ENCODE measurements around the gene CCDC137. TPM values are rescaled to one million over a fixed set of nuclear protein-coding genes. Genes with fewer than 3 reads are reported as not detected.

The CCDC137 gene
- polyA plus RNA-seq, 1 donor from 2014 or later, result 12.2 TPM

DNA sequence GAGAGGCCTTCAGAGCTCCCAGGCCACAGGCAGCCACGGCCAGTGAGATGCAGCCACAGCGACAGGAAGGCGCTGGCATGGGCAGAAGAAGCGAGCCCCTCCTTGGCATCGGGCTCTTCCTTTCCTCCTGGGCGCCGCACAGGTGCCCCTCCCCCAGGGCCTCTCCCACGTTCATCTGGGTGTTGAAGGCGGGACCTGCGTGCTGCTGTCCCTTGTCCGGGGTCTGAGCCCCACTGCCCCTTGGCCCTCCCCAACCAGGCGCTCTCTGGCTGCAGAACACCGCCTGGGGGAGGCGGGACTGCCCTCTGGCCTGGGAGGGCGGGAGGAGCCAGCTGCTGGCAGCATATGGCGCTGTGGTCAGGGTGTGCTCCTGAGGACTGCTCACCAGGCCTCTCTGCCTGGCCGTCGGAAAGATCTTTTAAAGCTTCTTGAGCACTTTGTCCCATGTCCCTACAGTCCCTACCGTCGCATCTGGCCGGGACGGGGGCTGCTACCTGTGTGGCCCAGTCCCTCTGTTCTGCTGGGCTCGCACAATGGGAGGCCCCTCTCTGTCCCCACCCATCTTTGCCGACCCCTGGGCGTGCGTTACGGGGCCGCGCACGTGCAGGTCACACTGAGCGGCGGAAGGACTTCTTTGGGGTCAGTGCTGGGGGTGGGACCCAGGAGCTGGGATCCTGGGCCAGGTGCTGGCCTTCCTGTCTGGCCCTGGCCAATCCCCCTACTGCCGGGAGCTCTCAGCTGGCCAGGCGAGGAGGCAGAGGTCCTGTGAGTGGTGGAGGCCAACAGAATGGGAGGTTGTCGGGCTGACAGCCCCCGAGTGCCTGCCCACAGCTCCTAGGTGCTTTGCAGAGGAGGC, 47.2 kb downstream of the CCDC137 start:
- H4K20me1 ChIP-seq (ENCODE audit: insufficient read depth), result no peaks in the 10 kb centered on the region
- H3K27ac ChIP-seq (ENCODE audit: low read length), result no peak overlapping the region
- no peaks in the 10 kb centered on the region for H3K9me2 ChIP-seq (ENCODE audit: insufficient read depth, low read length)
- peak overlapping the region; percentile 68 for H3K4me3 ChIP-seq (ENCODE audit: low read length)
- H3K79me2 ChIP-seq (replicated peaks; ENCODE audit: insufficient read depth, low read length), result no peaks in the 10 kb centered on the region
- TF ChIP-seq EP300 (conservative IDR thresholded peaks at IDR 0.05; ENCODE audit: poor library complexity, severe bottlenecking), result no peak
- no peak for TF ChIP-seq EZH2 (IDR thresholded peaks at IDR 0.05; ENCODE audit: borderline replicate concordance, insufficient read depth, low read length, poor library complexity, severe bottlenecking)
- TF ChIP-seq, protein P1, sequence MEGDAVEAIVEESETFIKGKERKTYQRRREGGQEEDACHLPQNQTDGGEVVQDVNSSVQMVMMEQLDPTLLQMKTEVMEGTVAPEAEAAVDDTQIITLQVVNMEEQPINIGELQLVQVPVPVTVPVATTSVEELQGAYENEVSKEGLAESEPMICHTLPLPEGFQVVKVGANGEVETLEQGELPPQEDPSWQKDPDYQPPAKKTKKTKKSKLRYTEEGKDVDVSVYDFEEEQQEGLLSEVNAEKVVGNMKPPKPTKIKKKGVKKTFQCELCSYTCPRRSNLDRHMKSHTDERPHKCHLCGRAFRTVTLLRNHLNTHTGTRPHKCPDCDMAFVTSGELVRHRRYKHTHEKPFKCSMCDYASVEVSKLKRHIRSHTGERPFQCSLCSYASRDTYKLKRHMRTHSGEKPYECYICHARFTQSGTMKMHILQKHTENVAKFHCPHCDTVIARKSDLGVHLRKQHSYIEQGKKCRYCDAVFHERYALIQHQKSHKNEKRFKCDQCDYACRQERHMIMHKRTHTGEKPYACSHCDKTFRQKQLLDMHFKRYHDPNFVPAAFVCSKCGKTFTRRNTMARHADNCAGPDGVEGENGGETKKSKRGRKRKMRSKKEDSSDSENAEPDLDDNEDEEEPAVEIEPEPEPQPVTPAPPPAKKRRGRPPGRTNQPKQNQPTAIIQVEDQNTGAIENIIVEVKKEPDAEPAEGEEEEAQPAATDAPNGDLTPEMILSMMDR (IDR thresholded peaks at IDR 0.05; ENCODE audit: poor library complexity, severe bottlenecking), result no peak
- TF ChIP-seq POLR2AphosphoS5 (IDR thresholded peaks at IDR 0.05), result no peak
- no peak for TF ChIP-seq TAF1 (IDR thresholded peaks at IDR 0.05; ENCODE audit: low read depth)
- TF ChIP-seq RAD21 (conservative IDR thresholded peaks at IDR 0.05), result no peak
- TF ChIP-seq, protein P2, sequence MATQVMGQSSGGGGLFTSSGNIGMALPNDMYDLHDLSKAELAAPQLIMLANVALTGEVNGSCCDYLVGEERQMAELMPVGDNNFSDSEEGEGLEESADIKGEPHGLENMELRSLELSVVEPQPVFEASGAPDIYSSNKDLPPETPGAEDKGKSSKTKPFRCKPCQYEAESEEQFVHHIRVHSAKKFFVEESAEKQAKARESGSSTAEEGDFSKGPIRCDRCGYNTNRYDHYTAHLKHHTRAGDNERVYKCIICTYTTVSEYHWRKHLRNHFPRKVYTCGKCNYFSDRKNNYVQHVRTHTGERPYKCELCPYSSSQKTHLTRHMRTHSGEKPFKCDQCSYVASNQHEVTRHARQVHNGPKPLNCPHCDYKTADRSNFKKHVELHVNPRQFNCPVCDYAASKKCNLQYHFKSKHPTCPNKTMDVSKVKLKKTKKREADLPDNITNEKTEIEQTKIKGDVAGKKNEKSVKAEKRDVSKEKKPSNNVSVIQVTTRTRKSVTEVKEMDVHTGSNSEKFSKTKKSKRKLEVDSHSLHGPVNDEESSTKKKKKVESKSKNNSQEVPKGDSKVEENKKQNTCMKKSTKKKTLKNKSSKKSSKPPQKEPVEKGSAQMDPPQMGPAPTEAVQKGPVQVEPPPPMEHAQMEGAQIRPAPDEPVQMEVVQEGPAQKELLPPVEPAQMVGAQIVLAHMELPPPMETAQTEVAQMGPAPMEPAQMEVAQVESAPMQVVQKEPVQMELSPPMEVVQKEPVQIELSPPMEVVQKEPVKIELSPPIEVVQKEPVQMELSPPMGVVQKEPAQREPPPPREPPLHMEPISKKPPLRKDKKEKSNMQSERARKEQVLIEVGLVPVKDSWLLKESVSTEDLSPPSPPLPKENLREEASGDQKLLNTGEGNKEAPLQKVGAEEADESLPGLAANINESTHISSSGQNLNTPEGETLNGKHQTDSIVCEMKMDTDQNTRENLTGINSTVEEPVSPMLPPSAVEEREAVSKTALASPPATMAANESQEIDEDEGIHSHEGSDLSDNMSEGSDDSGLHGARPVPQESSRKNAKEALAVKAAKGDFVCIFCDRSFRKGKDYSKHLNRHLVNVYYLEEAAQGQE (IDR thresholded peaks at IDR 0.05; ENCODE audit: borderline replicate concordance), result no peak
- TF ChIP-seq MXI1 (conservative IDR thresholded peaks at IDR 0.05; ENCODE audit: poor library complexity, severe bottlenecking), result no peak
- TF ChIP-seq SMC3 (conservative IDR thresholded peaks at IDR 0.05; ENCODE audit: poor library complexity), result no peak
- no peak overlapping the region for H3K4me2 ChIP-seq (ENCODE audit: low read length)
- H3F3A ChIP-seq (ENCODE audit: insufficient read depth, low read length, poor library complexity, severe bottlenecking), result no peaks in the 10 kb centered on the region
- no peak overlapping the region for H2AFZ ChIP-seq (ENCODE audit: low read depth, low read length)
- H3K27me3 ChIP-seq (ENCODE audit: insufficient read depth, low read depth, low read length), result peaks cover 8% of the 10 kb centered on the region
- H3K9ac ChIP-seq (ENCODE audit: low read length), result no peak overlapping the region
- no peaks in the 10 kb centered on the region for H3K9me3 ChIP-seq (ENCODE audit: low read length)
- no peaks in the 10 kb centered on the region for H3K36me3 ChIP-seq (ENCODE audit: insufficient read depth, low read length)

DNA sequence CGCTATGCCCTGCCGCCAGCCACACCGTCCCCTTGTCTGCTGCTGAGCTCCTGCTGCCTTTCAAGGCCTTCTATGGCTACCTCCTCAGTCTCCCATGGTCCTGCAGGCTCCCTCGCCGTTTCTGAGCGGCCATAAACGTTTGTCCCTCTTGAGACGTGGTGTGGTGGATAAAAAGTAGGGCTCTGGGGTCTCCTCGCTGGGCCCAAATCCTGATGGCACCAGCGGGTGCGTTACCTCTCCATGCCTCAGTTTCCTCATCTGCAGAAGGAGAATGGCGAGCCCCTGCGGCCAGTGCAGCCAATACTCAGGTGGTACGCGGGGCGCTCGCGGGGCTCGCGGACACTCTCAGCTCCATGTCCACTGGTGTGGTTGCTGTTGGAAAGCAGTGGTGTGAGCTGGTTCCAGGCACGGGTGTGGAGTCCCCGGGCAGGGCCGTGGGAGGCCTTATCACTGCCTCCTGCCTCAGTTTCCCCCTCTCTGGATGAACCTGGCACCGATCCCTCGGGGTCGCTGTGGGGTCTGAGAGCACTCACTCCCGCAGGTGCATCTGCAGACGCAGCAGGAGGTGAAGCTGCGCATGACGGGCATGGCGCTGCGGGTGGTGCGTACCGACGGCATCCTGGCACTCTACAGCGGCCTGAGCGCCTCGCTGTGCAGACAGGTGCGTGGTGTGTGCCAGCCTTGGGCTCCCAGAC, 48.0 kb downstream of the CCDC137 start:
- H3F3A ChIP-seq (ENCODE audit: insufficient read depth, low read length, poor library complexity, severe bottlenecking), result no peaks in the 10 kb centered on the region
- H3K4me3 ChIP-seq (ENCODE audit: low read length), result no peak overlapping the region
- H3K27ac ChIP-seq (ENCODE audit: low read length), result no peak overlapping the region
- TF ChIP-seq EP300 (conservative IDR thresholded peaks at IDR 0.05; ENCODE audit: poor library complexity, severe bottlenecking) (no peak), POLR2AphosphoS5 (IDR thresholded peaks at IDR 0.05) (no peak), SMC3 (conservative IDR thresholded peaks at IDR 0.05; ENCODE audit: poor library complexity) (no peak), MXI1 (conservative IDR thresholded peaks at IDR 0.05; ENCODE audit: poor library complexity, severe bottlenecking) (no peak), EZH2 (IDR thresholded peaks at IDR 0.05; ENCODE audit: borderline replicate concordance, insufficient read depth, low read length, poor library complexity, severe bottlenecking) (no peak)
- peaks cover 8% of the 10 kb centered on the region for H3K27me3 ChIP-seq (ENCODE audit: insufficient read depth, low read depth, low read length)
- no peak overlapping the region for H3K4me2 ChIP-seq (ENCODE audit: low read length)
- no peak overlapping the region for H2AFZ ChIP-seq (ENCODE audit: low read depth, low read length)
- no peaks in the 10 kb centered on the region for H4K20me1 ChIP-seq (ENCODE audit: insufficient read depth)
- no peak overlapping the region for H3K9ac ChIP-seq (ENCODE audit: low read length)
- H3K9me2 ChIP-seq (ENCODE audit: insufficient read depth, low read length), result no peaks in the 10 kb centered on the region
- no peaks in the 10 kb centered on the region for H3K79me2 ChIP-seq (replicated peaks; ENCODE audit: insufficient read depth, low read length)
- no peaks in the 10 kb centered on the region for H3K36me3 ChIP-seq (ENCODE audit: insufficient read depth, low read length)
- no peaks in the 10 kb centered on the region for H3K9me3 ChIP-seq (ENCODE audit: low read length)
